ENCODE results near the gene SAMMSON. TPM values are rescaled to one million over a fixed set of nuclear protein-coding genes. Genes with fewer than 3 reads are reported as not detected.

The SAMMSON gene
- total and polyA plus RNA-seq, 4 donors = 0.12 TPM; not detected in 3

GRCh38 chr3:70061096-70061495 is 61.6 kb downstream of the SAMMSON start:
- Histone ChIP-seq H3K27me3 (ENCODE audit: control insufficient read depth in 3 of 3, insufficient read depth in 3 of 3, low read length in 2 of 3) (peaks cover 0 to 3% (median 0%) of the 10 kb centered on the region in 3 donors), H3K27ac (ENCODE audit: low read depth in 1 of 2, low read length in 1 of 2) (no peak overlapping the region), H3K4me1 (ENCODE audit: control insufficient read depth in 5 of 5, insufficient read depth in 5 of 5, low read length in 5 of 5) (no peaks in the 10 kb centered on the region), H3K36me3 (ENCODE audit: control insufficient read depth in 4 of 4, insufficient read depth in 4 of 4, low read length in 4 of 4) (no peaks in the 10 kb centered on the region), H3K9me3 (ENCODE audit: control insufficient read depth in 4 of 4, insufficient read depth in 3 of 4, low read length in 3 of 4) (no peaks in the 10 kb centered on the region), H3K9ac (ENCODE audit: insufficient read depth in 1 of 2, low read length in 2 of 2) (no peak overlapping the region), H3K4me3 (no peak overlapping the region)
- 89 to 92% methylated on average over 5 of the region's 5 CpGs for WGBS, 2 donors
- ATAC-seq (ENCODE audit: insufficient read depth, low FRiP score) (no peak), DNase-seq (no peak)
- TF ChIP-seq CTCF (IDR thresholded peaks at IDR 0.05; ENCODE audit: control extremely low read depth, extremely low read depth) = no peak

DNA sequence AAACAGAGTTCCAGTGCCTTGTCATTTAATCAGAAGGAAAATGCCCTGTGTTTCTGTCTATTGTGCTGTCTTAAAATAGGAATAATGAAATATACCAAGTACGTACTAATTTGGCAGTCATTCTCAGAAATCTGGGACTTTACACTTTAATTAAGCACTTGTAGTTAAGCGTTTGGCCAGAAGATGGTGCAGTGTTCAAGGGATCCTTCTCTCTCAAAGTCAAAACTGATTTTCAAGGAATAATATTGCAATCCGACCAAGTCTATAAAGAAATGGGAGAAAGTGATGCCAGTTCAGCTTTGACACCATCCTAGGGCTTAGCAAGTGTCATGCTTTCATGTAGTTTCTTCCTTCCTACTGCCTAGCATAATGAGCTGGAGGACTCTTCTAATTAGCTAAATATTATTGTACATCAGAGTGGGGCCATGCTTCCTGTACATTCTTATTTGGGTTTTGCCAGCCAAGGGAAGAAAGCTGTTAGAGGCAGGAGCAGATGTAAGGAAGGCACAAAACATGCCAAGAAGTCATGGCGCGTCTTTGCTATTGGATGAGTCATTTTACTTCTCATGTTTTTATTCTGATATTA is 64.8 kb downstream of the SAMMSON start:
- H3K4me1 ChIP-seq (ENCODE audit: control insufficient read depth in 5 of 5, insufficient read depth in 5 of 5, low read length in 5 of 5) = peaks cover 0 to 4% (median 0%) of the 10 kb centered on the region in 5 donors
- DNase-seq (peak in 2 of 3 donors; percentile 61 to 74), ATAC-seq (ENCODE audit: insufficient read depth, low FRiP score) (no peak)
- peak; percentile 15 for TF ChIP-seq CTCF (IDR thresholded peaks at IDR 0.05; ENCODE audit: control extremely low read depth, extremely low read depth)
- WGBS, 2 donors = 30 to 44% methylated on average over 5 of the region's 5 CpGs
- peaks cover 0 to 12% (median 5%) of the 10 kb centered on the region in 3 donors for H3K27me3 ChIP-seq (ENCODE audit: control insufficient read depth in 3 of 3, insufficient read depth in 3 of 3, low read length in 2 of 3)
- H3K9me3 ChIP-seq (ENCODE audit: control insufficient read depth in 4 of 4, insufficient read depth in 3 of 4, low read length in 3 of 4) = no peaks in the 10 kb centered on the region
- H3K27ac ChIP-seq (ENCODE audit: low read depth in 1 of 2, low read length in 1 of 2) = no peak overlapping the region
- H3K36me3 ChIP-seq (ENCODE audit: control insufficient read depth in 4 of 4, insufficient read depth in 4 of 4, low read length in 4 of 4) = no peaks in the 10 kb centered on the region
- no peak overlapping the region for H3K9ac ChIP-seq (ENCODE audit: insufficient read depth in 1 of 2, low read length in 2 of 2)
- no peak overlapping the region for H3K4me3 ChIP-seq

- no peaks in the 10 kb centered on the region for H3K9me3 ChIP-seq (ENCODE audit: control insufficient read depth in 4 of 4, insufficient read depth in 3 of 4, low read length in 3 of 4)
- ATAC-seq (ENCODE audit: insufficient read depth, low FRiP score) (no peak), DNase-seq (peak in 2 of 3 donors; percentile 16 to 18)
- no peak overlapping the region for H3K9ac ChIP-seq (ENCODE audit: insufficient read depth in 1 of 2, low read length in 2 of 2)
- peaks cover 0 to 4% (median 0%) of the 10 kb centered on the region in 5 donors for H3K4me1 ChIP-seq (ENCODE audit: control insufficient read depth in 5 of 5, insufficient read depth in 5 of 5, low read length in 5 of 5)
- peaks cover 0 to 22% (median 8%) of the 10 kb centered on the region in 3 donors for H3K27me3 ChIP-seq (ENCODE audit: control insufficient read depth in 3 of 3, insufficient read depth in 3 of 3, low read length in 2 of 3)
- no peak for TF ChIP-seq CTCF (IDR thresholded peaks at IDR 0.05; ENCODE audit: control extremely low read depth, extremely low read depth)
- H3K36me3 ChIP-seq (ENCODE audit: control insufficient read depth in 4 of 4, insufficient read depth in 4 of 4, low read length in 4 of 4) = no peaks in the 10 kb centered on the region
- 74 to 78% methylated on average over 7 of the region's 7 CpGs for WGBS, 2 donors
- no peak overlapping the region for H3K27ac ChIP-seq (ENCODE audit: low read depth in 1 of 2, low read length in 1 of 2)
- H3K4me3 ChIP-seq = no peak overlapping the region
Observed at GRCh38 chr3:70065696-70066253, 66.2 kb downstream of the SAMMSON start.
